ENCODE measurements around the gene SERPINB6. TPM values are rescaled to one million over a fixed set of nuclear protein-coding genes. Genes with fewer than 3 reads are reported as not detected.
A peak's percentile ranks its signal among the peaks of the same experiment; 100 is the strongest.

Gene SERPINB6
- total RNA-seq, 1 donor from 2014 or later: 48.7 TPM

DNA sequence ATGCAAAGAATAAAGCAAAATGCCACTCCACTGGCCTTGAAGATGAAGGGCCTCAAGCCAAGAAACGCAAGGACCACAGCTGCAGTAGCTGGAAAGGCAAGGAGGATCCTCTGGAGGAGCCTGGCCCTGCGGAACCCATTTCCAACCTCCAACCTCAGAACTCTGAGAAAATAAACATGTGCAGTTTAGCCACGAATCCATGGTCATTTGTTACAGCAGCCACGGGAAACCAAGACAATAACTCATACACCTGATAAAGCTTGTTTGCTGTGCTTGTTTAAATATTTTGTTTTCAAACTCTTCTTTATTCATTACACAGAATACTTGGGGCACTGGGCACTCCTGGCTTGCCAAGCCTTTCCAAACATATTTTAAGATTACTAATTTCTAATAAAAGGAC, 10.4 kb downstream of the SERPINB6 start:
- FAIRE-seq (no peak), DNase-seq (ENCODE audit: low read depth) (no peak)
- no peak overlapping the region for H3K4me3 ChIP-seq (ENCODE audit: low read depth, low read length)
- peaks cover 2% of the 10 kb centered on the region for H3K36me3 ChIP-seq (ENCODE audit: control insufficient read depth, insufficient read depth, low read length)
- H3K27me3 ChIP-seq (ENCODE audit: control insufficient read depth, insufficient read depth, low read length): no peaks in the 10 kb centered on the region
- TF ChIP-seq, protein P1, sequence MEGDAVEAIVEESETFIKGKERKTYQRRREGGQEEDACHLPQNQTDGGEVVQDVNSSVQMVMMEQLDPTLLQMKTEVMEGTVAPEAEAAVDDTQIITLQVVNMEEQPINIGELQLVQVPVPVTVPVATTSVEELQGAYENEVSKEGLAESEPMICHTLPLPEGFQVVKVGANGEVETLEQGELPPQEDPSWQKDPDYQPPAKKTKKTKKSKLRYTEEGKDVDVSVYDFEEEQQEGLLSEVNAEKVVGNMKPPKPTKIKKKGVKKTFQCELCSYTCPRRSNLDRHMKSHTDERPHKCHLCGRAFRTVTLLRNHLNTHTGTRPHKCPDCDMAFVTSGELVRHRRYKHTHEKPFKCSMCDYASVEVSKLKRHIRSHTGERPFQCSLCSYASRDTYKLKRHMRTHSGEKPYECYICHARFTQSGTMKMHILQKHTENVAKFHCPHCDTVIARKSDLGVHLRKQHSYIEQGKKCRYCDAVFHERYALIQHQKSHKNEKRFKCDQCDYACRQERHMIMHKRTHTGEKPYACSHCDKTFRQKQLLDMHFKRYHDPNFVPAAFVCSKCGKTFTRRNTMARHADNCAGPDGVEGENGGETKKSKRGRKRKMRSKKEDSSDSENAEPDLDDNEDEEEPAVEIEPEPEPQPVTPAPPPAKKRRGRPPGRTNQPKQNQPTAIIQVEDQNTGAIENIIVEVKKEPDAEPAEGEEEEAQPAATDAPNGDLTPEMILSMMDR (IDR thresholded peaks at IDR 0.05; ENCODE audit: insufficient read depth, low read length, severe bottlenecking): no peak

DNA sequence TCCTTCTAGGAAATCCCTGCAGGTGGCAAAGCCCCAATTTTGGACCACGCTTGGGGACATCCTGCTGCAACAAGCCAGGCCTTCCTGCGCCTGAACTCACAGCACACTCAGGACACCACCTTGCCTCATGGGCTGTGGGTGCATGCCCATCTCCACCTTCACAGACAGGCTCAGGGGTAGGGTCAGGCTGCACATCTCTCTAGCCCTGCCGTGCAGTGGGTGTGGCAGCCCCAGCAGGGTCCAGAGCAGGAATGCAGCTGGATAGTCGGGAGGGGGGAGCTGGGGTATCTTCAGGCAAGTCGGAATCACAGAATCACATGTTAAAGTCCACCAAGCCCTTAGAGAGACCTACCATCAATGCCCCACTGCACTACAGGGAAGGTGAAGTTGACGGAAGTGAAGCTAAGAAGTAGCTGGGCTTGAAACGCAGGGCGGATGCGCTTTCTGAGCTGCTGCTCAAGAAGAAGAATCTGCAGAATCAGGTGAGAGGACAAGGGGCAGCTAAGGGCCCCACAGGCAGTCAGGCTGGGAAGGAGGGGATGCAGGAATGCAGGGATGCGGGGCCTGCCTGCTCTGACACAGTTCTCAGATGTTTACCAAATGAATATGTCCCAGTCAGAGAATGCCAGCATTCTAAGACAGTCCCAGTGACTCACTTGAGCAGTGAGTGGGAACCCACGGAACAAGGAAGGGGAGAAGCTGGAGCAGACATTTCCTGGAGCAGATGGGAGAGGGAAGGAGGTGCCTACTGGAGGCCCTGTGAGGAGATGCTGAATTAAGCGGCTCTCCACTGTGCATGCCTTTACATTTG, 11.3 kb downstream of the SERPINB6 start:
- DNase-seq (ENCODE audit: low read depth): peak; percentile 88
- TF ChIP-seq, protein P1 (IDR thresholded peaks at IDR 0.05; ENCODE audit: insufficient read depth, low read length, severe bottlenecking): no peak
- no peak overlapping the region for H3K4me3 ChIP-seq (ENCODE audit: low read depth, low read length)
- FAIRE-seq: no peak
- H3K27me3 ChIP-seq (ENCODE audit: control insufficient read depth, insufficient read depth, low read length): no peaks in the 10 kb centered on the region
- H3K36me3 ChIP-seq (ENCODE audit: control insufficient read depth, insufficient read depth, low read length): peaks cover 2% of the 10 kb centered on the region

DNA sequence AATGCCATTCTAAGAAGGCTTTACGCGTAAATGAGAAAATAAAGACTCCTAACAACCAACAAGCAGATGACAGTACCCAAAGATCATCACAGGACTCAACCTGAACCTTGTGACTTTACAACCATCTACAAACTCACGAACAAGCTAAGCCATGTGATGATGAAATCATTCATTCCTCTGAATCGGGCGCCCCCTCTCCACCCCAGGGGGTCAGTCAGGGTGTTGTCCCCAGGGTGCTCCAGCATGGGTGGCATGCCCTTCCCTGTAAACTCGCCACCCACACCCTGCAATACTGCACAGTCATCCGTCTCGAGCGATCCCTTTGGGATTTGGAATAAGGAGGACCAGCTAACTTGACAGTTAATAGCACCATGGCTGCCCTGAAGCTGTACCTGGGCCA, 12.6 kb downstream of the SERPINB6 start:
- Histone ChIP-seq H3K27me3 (ENCODE audit: control insufficient read depth, insufficient read depth, low read length) (no peaks in the 10 kb centered on the region), H3K36me3 (ENCODE audit: control insufficient read depth, insufficient read depth, low read length) (peaks cover 2% of the 10 kb centered on the region), H3K4me3 (ENCODE audit: low read depth, low read length) (no peak overlapping the region)
- DNase-seq (ENCODE audit: low read depth) (no peak), FAIRE-seq (no peak)
- TF ChIP-seq, protein P1 (IDR thresholded peaks at IDR 0.05; ENCODE audit: insufficient read depth, low read length, severe bottlenecking): no peak

DNA sequence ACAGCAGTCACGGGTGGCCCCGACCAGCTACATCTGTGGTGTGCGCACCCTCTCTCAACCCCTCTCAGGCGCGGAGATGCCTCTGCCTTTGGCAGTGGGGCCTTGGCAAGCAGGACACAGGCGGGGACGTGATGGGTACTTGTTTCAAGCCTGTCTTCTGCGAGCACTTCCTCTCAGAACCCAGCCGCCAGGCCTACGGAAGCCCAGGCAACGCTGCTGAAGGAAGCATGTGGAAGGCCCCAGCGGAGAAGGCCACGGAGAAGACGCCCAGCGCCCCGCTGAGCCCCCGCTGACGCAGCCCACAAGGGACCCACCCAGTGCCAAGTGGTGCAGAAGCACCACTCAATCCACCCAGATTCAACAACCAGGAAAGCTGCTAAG, 13.0 kb downstream of the SERPINB6 start:
- no peak overlapping the region for H3K4me3 ChIP-seq (ENCODE audit: low read depth, low read length)
- DNase-seq (ENCODE audit: low read depth) (no peak), FAIRE-seq (no peak)
- H3K27me3 ChIP-seq (ENCODE audit: control insufficient read depth, insufficient read depth, low read length): no peaks in the 10 kb centered on the region
- TF ChIP-seq, protein P1 (IDR thresholded peaks at IDR 0.05; ENCODE audit: insufficient read depth, low read length, severe bottlenecking): no peak
- peaks cover 2% of the 10 kb centered on the region for H3K36me3 ChIP-seq (ENCODE audit: control insufficient read depth, insufficient read depth, low read length)

DNA sequence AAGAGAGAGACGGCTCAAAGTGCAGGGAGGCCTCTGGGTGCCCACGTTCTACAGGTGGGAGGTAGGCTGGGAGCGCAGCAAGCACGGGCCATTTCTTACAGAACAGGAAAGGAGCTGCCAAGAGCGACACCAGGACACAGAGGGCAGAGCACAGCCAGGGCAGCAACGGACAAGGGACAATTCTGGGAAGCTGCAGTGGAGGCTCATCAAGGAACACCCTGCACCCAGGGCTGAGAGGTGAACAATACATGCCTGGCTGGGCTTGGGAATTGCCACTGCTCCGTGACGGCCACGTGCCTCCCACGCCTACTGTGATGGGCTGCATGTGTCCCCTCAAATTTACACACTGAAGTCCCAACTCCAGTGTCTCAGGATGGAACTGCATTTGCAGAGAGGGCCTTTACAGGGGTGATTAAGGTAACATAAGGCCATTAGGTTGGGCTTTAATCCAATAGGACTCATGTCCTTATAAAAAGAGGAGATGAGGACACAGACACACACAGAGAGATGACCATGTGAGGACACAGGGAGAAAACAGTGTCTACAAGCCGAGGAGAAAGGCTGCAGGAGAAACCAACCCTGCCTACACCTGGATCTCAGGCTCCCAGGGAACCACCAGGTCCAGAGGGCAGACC, 13.6 kb downstream of the SERPINB6 start:
- FAIRE-seq (no peak), DNase-seq (ENCODE audit: low read depth) (no peak)
- peaks cover 2% of the 10 kb centered on the region for H3K36me3 ChIP-seq (ENCODE audit: control insufficient read depth, insufficient read depth, low read length)
- no peak overlapping the region for H3K4me3 ChIP-seq (ENCODE audit: low read depth, low read length)
- no peaks in the 10 kb centered on the region for H3K27me3 ChIP-seq (ENCODE audit: control insufficient read depth, insufficient read depth, low read length)
- TF ChIP-seq, protein P1 (IDR thresholded peaks at IDR 0.05; ENCODE audit: insufficient read depth, low read length, severe bottlenecking): no peak
